NT2/D1 (cell line): ENCODE results near the gene CLRN3.

ENCODE experiments used
- SUZ12 ChIP-seq: IDR thresholded peaks from 2 replicates; pipeline ENCODE4 v1.6.1; 2011; ENCODE audit not compliant: insufficient read length, insufficient read depth; ENCODE audit errors: extremely low read depth
- YY1 ChIP-seq: IDR thresholded peaks from 2 replicates; pipeline ENCODE4 v1.6.1; 2011; ENCODE audit not compliant: insufficient read length, insufficient read depth
- ZNF274 ChIP-seq: IDR thresholded peaks from 2 replicates; pipeline ENCODE4 v1.6.1; 2011; ENCODE audit warnings: mild to moderate bottlenecking, low read depth, low read length

- TF ChIP-seq YY1 (no peak), ZNF274 (no peak), SUZ12 (no peak)
Observed at GRCh38 chr10:127834791-127835190, 58.0 kb downstream of the CLRN3 start.
